ENCODE data around the gene PPP2R3C.
"Not testable (repeated sequence)": the region's sequence is repeated elsewhere in the genome, so short reads cannot be mapped to it uniquely, and the experiment has no call there.

PPP2R3C gene

GRCh38 chr14:35123388-35123703 is 1.6 kb upstream of the PPP2R3C start:
- DNase-seq = no peak

- no peak for DNase-seq
These were observed 1.1 kb upstream of the PPP2R3C start for GRCh38 chr14:35122696-35123387.

- no peak for DNase-seq
These were observed 534 bp downstream of the PPP2R3C start for GRCh38 chr14:35121026-35121886.

GRCh38 chr14:35117112-35117511 is 4.7 kb downstream of the PPP2R3C start:
- no peak for DNase-seq

- no peak for DNase-seq
These were observed 5.5 kb downstream of the PPP2R3C start for GRCh38 chr14:35116242-35116641.

GRCh38 chr14:35114036-35114435 is 7.8 kb downstream of the PPP2R3C start:
- no peak for DNase-seq

- DNase-seq = no peak
These were observed 8.4 kb downstream of the PPP2R3C start for GRCh38 chr14:35113308-35113950.

- DNase-seq = no peak
These were observed 9.1 kb downstream of the PPP2R3C start for GRCh38 chr14:35112641-35113040.

- no peak for DNase-seq
These were observed 13.9 kb downstream of the PPP2R3C start for GRCh38 chr14:35107866-35108265.

GRCh38 chr14:35094645-35095044 is 27.1 kb downstream of the PPP2R3C start:
- not testable (repeated sequence) for DNase-seq

- no peak for DNase-seq
These were observed 33.3 kb downstream of the PPP2R3C start for GRCh38 chr14:35088514-35088913.

- DNase-seq = no peak
These were observed 36.3 kb downstream of the PPP2R3C start for GRCh38 chr14:35085441-35085840.

GRCh38 chr14:35083530-35084150 is 38.1 kb downstream of the PPP2R3C start:
- no peak for DNase-seq

- no peak for DNase-seq
These were observed 42.0 kb downstream of the PPP2R3C start for GRCh38 chr14:35079742-35080141.

- no peak for DNase-seq
These were observed 43.7 kb downstream of the PPP2R3C start for GRCh38 chr14:35078082-35078481.

GRCh38 chr14:35073486-35073885 is 48.3 kb downstream of the PPP2R3C start:
- DNase-seq = no peak

GRCh38 chr14:35072226-35072625 is 49.6 kb downstream of the PPP2R3C start:
- no peak for DNase-seq

GRCh38 chr14:35068238-35069012 is 53.4 kb downstream of the PPP2R3C start:
- no peak for DNase-seq

GRCh38 chr14:35065731-35066130 is 56.1 kb downstream of the PPP2R3C start:
- not testable (repeated sequence) for DNase-seq

- DNase-seq = not testable (repeated sequence)
These were observed 60.5 kb downstream of the PPP2R3C start for GRCh38 chr14:35061113-35061791.

- DNase-seq = no peak
These were observed 69.2 kb downstream of the PPP2R3C start for GRCh38 chr14:35052637-35053036.

GRCh38 chr14:35051796-35052195 is 70.0 kb downstream of the PPP2R3C start:
- no peak for DNase-seq
